Forelimb muscle (tissue), 1 donor: Measurements from ENCODE around the gene BBX. TPM values are rescaled to one million over a fixed set of nuclear protein-coding genes. Genes with fewer than 3 reads are reported as not detected.

Source experiments
- DNase-seq: peaks from one replicate; pipeline ENCODE4 v3.0.0-alpha.2; 2013; ENCODE audit warnings: low read depth
- polyA plus RNA-seq: library from polyadenylated mRNA; unstranded; fragments of 120-200 nt; gene quantifications from one replicate; pipeline ENCODE4 v1.2.1, GENCODE V29; 2013; ENCODE audit not compliant: insufficient read length

Gene BBX
- 42.0 TPM for polyA plus RNA-seq

DNA sequence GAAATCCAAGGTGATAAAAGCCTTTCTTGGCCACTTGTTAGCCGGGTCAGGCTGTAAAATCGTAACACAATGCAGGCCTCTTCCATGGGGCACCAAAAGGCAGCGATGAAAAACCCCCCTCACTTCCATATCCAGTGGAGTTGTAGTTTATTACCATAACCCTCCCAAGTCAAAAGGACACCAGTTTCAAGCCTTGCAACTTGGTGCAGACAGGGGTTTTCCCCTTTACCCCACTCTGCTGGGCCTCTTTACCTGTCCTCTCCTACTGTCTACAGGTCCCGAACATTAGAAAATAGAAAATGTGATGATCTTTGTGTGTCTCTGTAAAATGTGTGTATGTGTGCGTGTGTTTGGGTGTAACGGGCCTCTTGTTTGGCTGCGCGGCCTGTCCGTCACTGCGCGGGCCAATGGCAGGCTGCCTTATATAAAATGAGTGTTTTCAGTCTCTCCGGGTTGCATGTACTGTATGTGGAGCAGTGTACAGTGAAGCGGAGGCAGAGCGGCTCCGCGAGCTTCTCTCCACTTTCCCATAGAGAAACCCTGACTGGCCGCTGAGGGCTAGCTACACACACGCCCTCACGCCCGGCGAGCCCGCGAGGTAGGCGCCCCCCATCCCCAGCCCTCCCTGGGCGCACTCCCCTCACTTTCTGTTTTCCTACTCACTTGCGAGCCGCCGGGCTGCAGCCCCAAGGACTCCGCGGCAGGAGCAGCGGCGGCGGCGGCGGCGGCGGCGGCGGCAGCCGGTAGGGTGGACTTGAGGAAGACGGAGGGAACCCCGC lies at the start of gene BBX:
Gene BBX (plus strand): TSS at position 453 of the 779 bp plus-strand sequence. CDS start 187,499 bp downstream, outside the sequence.
- DNase-seq: peak; percentile 88

DNA sequence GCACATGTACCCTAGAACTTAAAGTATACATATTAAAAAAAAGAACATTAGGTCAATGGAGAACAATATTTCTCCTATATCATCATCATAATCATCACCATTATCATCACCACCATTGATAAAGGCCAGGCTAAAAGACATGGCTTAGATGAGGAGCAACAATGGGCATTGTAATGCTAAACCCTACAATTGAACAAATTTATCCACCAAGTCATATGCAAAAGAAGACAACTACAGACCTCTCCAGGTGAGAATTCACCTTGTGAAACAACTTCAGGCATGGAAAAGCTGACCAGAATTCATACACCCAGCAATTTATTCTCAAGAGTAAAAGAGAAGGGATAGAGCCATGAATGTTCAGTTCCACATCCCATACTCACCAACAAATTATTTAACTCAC lies 46.3 kb upstream of the BBX start:
- DNase-seq: no peak

- no peak for DNase-seq
Observed at GRCh38 chr3:107487490-107487889, 35.3 kb upstream of the BBX start.

DNA sequence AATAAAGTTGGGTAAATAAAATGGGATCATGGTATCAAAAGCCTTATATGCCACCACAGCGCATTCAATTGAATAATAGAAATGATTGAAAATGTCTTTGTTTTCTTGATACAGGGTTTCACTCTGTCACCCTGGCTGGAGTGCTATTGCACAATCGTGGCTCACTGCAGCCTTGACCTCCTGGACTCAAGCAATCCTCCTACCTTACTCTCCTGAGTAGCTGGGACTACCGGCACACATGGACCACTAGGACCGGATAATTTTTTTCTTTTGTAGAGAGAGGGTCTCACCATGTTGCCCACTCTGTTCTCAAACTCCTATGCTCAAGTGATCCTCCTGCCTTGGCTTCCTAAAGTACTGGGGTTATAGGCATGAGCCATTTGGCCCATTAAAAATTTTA lies 33.8 kb upstream of the BBX start:
- no peak for DNase-seq

- no peak for DNase-seq
Observed at GRCh38 chr3:107493134-107493533, 29.6 kb upstream of the BBX start.

- DNase-seq: no peak
Observed at GRCh38 chr3:107496855-107497254, 25.9 kb upstream of the BBX start.

DNA sequence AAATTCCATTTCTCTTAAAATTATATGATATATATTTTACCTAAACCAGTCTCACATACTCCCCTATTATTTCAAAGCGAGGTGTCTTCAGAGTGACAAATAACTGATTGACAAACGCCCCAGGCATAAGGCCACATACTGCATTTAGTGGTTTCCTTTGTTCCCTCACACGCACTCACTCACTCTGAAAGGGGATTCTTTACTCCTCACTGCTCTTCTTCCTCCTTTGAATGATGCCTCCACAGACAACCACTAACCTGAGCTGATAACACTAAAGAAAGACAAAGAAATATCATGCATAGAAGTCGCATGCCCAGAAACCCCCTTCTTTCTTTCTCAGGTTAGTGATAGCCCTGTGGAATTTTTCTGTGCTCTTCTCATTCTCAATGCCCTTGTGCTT lies 24.1 kb upstream of the BBX start:
- DNase-seq: no peak

DNA sequence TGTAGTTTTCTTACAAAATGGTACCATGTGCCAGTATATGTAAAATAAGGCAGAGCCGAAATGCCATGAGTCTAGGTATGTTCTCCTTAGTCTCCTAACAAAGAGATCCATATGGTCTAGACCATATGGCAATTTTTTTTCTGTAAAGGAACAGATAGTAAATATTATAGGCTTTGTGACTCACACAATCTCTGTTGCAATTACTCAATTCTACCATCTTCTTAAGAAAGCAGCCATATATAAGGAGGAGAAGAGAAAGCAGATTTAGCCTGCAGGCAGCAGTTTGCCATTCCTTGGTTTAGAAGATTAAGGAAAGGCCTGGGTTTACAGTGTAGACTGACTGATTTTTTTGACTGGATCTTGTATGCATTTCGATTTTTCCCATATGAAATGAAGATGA lies 16.3 kb upstream of the BBX start:
- no peak for DNase-seq

DNA sequence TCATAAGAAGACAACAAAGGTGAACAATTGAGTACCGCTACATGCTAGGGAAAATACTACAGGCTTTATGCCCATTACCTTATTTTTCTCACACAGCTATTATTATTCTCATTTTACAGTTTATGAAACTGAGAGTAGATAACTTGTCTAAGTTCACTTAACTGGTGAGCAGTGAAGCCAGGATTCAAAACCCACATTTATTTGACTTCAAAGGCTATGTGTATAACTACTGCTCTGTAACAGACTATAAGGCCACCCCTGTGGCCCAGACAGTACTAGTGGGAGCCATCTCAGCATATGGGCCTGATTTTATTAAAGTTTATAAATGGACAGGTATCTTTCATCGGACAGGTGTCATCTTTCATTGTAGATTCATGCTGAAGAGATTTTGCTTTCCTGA lies 14.4 kb upstream of the BBX start:
- DNase-seq: no peak

DNA sequence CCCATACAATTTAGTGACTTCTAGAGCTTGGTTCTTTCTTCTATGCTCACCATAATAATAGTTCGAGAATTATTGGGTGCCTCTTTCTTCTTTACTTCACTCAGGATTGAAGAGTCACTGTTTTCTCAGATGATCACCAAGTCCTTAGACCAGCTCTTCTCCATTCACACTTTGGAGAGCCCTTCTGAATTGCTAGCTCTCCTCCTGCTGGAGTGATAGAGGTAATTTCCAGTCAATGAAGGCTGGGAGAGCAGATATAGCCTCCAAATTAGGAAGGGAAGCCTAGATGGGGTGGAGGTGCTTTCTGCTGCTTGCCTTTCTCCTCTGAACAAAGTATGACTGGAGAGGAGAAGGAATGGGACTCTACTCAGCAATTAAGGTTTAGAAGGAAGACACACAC lies 10.7 kb upstream of the BBX start:
- DNase-seq: no peak

DNA sequence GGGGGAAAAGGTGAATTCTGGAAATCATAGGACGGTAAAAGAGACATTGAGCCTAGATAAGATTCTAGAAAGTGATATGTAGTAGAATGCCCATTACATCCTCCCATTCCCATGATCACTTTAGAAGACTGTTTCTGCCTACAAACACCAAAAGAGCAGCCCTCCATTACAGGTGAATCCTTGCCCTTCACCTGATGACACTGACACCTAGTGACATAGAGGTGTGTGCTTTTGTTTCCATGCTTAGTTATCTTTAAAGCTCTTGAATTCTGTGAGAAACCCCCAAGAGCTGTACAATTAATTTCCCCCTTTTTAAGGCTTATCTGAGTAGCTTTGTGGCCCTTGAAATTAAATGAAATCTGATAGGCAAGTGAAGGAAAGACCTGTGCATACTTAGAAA lies 8.3 kb upstream of the BBX start:
- no peak for DNase-seq

GRCh38 chr3:107516475-107516874 lies 6.3 kb upstream of the BBX start:
- no peak for DNase-seq

DNA sequence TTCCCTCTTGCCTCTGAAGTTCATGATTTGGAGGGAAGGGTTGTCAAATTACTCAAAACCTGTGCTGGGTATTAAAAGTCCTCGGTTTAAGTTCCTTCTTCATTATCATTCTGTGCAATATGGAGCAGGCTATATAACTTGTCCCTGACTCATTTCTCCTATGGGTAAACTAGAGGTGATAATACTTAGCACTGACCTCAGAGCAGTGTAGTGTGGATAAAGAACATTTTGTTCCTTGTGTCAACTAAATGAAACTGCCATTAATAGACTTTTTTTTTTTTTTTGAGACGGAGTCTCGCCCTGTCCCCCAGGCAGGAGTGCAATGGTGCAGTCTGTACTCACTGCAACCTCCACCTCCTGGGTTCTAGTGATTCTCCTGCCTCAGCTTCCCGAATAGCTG lies 2.2 kb upstream of the BBX start:
- DNase-seq: no peak

DNA sequence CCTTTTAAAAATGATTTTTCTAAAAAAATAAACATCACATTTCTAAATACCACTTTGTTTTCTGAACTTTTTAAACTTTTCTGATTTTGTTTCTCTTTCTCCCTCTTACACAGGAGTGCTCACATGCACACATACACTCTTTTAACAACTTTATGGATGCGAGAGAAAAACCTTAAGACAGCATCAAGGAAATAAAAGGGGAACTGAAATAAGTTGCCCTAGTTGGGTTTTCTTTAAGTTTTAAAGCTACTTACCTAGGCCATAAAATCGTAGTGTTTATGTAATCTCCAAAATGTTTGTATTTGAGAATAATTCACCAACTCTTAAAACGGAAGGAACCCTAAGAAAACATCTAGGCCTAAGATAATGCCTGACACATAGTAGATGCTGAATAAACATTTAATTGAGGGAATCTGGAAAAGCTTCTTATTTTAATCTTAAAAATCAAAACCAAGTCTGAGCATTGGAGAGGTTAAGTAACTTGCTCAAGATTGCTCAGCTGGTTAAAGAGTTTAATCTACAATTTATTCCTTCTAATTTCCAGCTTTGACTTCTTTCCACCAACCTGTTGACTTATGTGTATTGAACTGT lies 1.2 kb upstream of the BBX start:
- no peak for DNase-seq

GRCh38 chr3:107523289-107523538 lies 452 bp downstream of the BBX start:
- DNase-seq: no peak

- DNase-seq: no peak
Observed at GRCh38 chr3:107523539-107524325, 970 bp downstream of the BBX start.

DNA sequence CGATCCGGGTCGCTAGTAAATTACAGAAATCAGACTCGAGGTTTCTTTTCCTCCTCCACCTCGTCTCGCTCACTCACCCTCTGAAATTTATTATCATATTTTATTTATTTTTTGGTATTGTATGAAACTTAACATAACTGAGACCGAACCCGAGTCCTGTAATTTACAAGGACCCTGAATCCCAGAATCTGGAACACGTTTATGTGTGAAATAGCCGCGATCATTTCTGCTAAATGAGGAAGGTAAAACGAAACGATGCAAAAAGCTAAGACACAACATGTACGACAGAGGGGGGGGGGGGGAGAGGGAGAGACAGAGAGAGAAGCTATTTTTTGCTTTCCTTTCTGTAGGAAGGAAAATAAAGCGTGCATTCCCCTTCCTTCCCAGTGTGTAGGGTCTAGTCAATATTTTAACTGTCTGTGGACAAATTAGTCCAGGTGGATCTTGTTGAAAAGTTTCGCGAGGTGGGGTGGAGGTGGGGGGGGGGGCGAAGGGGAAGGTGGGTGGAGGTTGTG lies 1.6 kb downstream of the BBX start:
- no peak for DNase-seq

GRCh38 chr3:107524841-107525643 lies 2.3 kb downstream of the BBX start:
- DNase-seq: no peak

DNA sequence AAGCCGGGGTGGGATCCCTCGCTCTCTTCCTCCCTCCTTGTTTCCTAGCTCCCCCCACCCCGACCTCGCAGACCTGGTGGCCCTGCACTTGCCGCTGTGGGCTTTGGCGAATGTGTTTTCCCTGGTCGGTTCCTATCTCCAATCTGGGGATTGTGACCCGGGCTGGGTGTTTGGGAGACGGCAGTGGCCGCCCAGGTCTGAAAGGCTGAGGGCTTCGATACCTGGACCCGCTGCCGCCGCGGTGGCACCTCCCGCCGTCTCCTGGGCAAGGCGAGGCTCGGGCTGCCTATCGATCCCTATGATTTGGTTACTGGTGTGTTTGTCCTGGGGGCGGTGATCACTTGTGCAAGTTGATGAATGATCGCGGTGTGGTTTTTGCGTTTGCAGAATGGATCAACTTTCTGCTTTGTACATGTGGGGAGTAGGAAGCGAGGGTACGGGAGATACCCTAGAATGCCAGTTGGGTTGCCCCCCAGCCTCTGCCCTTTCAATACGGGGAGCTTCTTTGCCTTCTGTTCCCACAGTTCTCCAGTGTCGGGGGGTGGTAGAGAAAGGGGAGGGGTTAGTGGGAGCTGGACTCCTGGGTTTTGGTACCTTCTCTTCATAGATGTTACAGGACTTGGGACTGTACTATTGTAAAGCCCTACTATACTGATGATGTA lies 3.0 kb downstream of the BBX start:
- no peak for DNase-seq

- DNase-seq: no peak
Observed at GRCh38 chr3:107531917-107532469, 9.2 kb downstream of the BBX start.

GRCh38 chr3:107540857-107541256 lies 18.1 kb downstream of the BBX start:
- DNase-seq: no peak
